GM18951 (cell line): ENCODE results near the gene SLC39A3.

Experiments used
- POLR2A ChIP-seq: IDR thresholded peaks from 4 replicates; pipeline ENCODE4 v1.6.1; 2011; ENCODE audit warnings: mild to moderate bottlenecking; ENCODE audit not compliant: insufficient read length, insufficient read depth; ENCODE audit errors: extremely low read depth
- in situ Hi-C: fragments of 300-500 bp; cut with MboI; formaldehyde crosslinking; loops from one replicate; pipeline ENCODE4 v1.12.0; 2022; ENCODE audit warnings: low sequenced_read_pairs, mixed read lengths, inconsistent platforms; ENCODE audit not compliant: unreplicated experiment

Gene SLC39A3

GRCh38 chr19:2739602-2740313 is at the start of gene SLC39A3:
SLC39A3 (minus strand) TSS chr19:2740017; CDS start chr19:2737257, 2,760 bp downstream.
- peak; percentile 76 for TF ChIP-seq POLR2A
- in situ Hi-C loops, result no loop called here

- no peak for TF ChIP-seq POLR2A
- in situ Hi-C loops, result no loop called here
These were observed 48.4 kb upstream of the SLC39A3 start for GRCh38 chr19:2788237-2788636.

- no peak for TF ChIP-seq POLR2A
These were observed 47.3 kb upstream of the SLC39A3 start for GRCh38 chr19:2787115-2787514.

GRCh38 chr19:2785244-2785997 is 45.6 kb upstream of the SLC39A3 start, which contains the start of gene THOP1:
THOP1 (plus strand) TSS chr19:2785503; CDS start chr19:2785663, 160 bp downstream.
- TF ChIP-seq POLR2A, result peak; percentile 98
- in situ Hi-C loops, result no loop called here

More at GRCh38 chr19:2787115-2787514, 47.3 kb upstream of the SLC39A3 start:
- in situ Hi-C loops, result no loop called here

GRCh38 chr19:2783781-2784145 is 43.9 kb upstream of the SLC39A3 start:
- in situ Hi-C loops, result no loop called here
- no peak for TF ChIP-seq POLR2A

- in situ Hi-C loops, result no loop called here
- TF ChIP-seq POLR2A, result peak; percentile 90
These were observed 43.3 kb upstream of the SLC39A3 start, which contains the start of gene SGTA for GRCh38 chr19:2782936-2783780. SGTA (minus strand) TSS chr19:2783273; CDS start chr19:2769068, 14,205 bp downstream.

GRCh38 chr19:2782329-2782935 is 42.6 kb upstream of the SLC39A3 start:
- TF ChIP-seq POLR2A, result no peak
- in situ Hi-C loops, result no loop called here

GRCh38 chr19:2780284-2780683 is 40.5 kb upstream of the SLC39A3 start:
- no peak for TF ChIP-seq POLR2A
- in situ Hi-C loops, result no loop called here

GRCh38 chr19:2779121-2779740 is 39.4 kb upstream of the SLC39A3 start:
- in situ Hi-C loops, result no loop called here

GRCh38 chr19:2777952-2778683 is 38.3 kb upstream of the SLC39A3 start:
- in situ Hi-C loops, result no loop called here
- no peak for TF ChIP-seq POLR2A

More at GRCh38 chr19:2779121-2779740, 39.4 kb upstream of the SLC39A3 start:
- no peak for TF ChIP-seq POLR2A

- in situ Hi-C loops, result no loop called here
- TF ChIP-seq POLR2A, result no peak
These were observed 36.0 kb upstream of the SLC39A3 start for GRCh38 chr19:2775556-2776430.
